K562 (cell line): ENCODE measurements around the gene IKZF4. TPM values are rescaled to one million over a fixed set of nuclear protein-coding genes. Genes with fewer than 3 reads are reported as not detected.

Experiments used
- ATAC-seq: fragments of 200-7000 bp; cut with Tn5 transposase; 3 replicates; pipeline ENCODE4 v1.9.1; 2020; ENCODE audit warnings: moderate library complexity
- BruUV-seq: library from RNA; stranded (reverse); fragments of 400-500 nt; replicated peaks from 2 replicates; lab custom pipeline; 2021; lab: Mats Ljungman, UMichigan
- CTCF ChIA-PET: fragments of 300-600 bp; formaldehyde crosslinking; extraction: SDS; loops from one replicate; lab custom pipeline; 2021; ENCODE audit warnings: low intra/inter-chr PET ratio; lab: Yijun Ruan, JAX
- POLR2A ChIA-PET: fragments of 300-600, 350-650 bp; sonication (Branson Sonifier 250); formaldehyde crosslinking; extraction: SDS; loops from one replicate; lab custom pipeline; 2021; ENCODE audit warnings: antibody characterized with exemption, inconsistent platforms; lab: Yijun Ruan, JAX
- DNase-seq, 4 experiments: peaks; one replicate each; pipeline versions ENCODE4 v3.0.0 to v3.0.0-alpha.2; 2011 to 2018; ENCODE audit warnings: low spot score in 3 of 4, mixed read lengths in 3 of 4; ENCODE audit errors: extremely low read depth in 1 of 4
- FAIRE-seq: peaks from 2 replicates; lab custom pipeline; 2011; peaks lifted over from hg19 to GRCh38; lab: Jason Lieb, UNC
- H2AFZ ChIP-seq: 2 replicates; pipeline ENCODE4 v1.6.0; 2011; ENCODE audit warnings: low read depth, low read length, control low read depth, inconsistent platforms
- H3K27ac ChIP-seq: fragments of 200-600 bp; 3 replicates; pipeline ENCODE4 v1.8.0; 2011; ENCODE audit warnings: low read depth, mild to moderate bottlenecking, control low read depth, inconsistent platforms, low read length, moderate library complexity, mixed read lengths; ENCODE audit errors: extremely low read depth
- H3K27me3 ChIP-seq, 2 experiments: fragments of 300-600 bp in 1 of 2; 2 replicates in 1 of 2; 3 replicates in 1 of 2; pipeline versions ENCODE4 v1.6.0 to v1.8.0; 2011; ENCODE audit warnings: inconsistent platforms in 2 of 2, low read length in 2 of 2, mild to moderate bottlenecking in 1 of 2, mixed read lengths in 1 of 2, moderate library complexity in 1 of 2; ENCODE audit not compliant: control insufficient read depth in 2 of 2, insufficient read depth in 2 of 2
- H3K36me3 ChIP-seq: fragments of 300-600 bp; 3 replicates; pipeline ENCODE4 v1.8.0; 2011; ENCODE audit warnings: mild to moderate bottlenecking, low read length, inconsistent platforms; ENCODE audit not compliant: control insufficient read depth, insufficient read depth
- H3K4me1 ChIP-seq, 2 experiments: fragments of 200-600 bp in 1 of 2; replicated peaks in 1 of 2; 2 replicates in 1 of 2; 3 replicates in 1 of 2; pipeline versions ENCODE4 v1.5.1 to v1.8.0; 2011; ENCODE audit warnings: inconsistent platforms in 2 of 2, low read length in 2 of 2, mild to moderate bottlenecking in 1 of 2, mixed read lengths in 1 of 2, moderate library complexity in 1 of 2; ENCODE audit not compliant: control insufficient read depth in 2 of 2, insufficient read depth in 2 of 2
- H3K4me2 ChIP-seq: 2 replicates; pipeline ENCODE4 v1.6.1; 2011; ENCODE audit warnings: low read length, control low read depth, inconsistent platforms, mixed read lengths; ENCODE audit not compliant: insufficient read depth
- H3K4me3 ChIP-seq: fragments of 200-600 bp; sonication (generic), shearing (Covaris generic); 2 replicates; pipeline ENCODE4 v1.5.1; 2016; ENCODE audit warnings: control low read depth, inconsistent platforms
- H3K79me2 ChIP-seq: fragments of 200-600 bp; 3 replicates; pipeline ENCODE4 v1.8.0; 2011; ENCODE audit warnings: low read length, inconsistent platforms; ENCODE audit not compliant: control insufficient read depth, insufficient read depth
- H3K9ac ChIP-seq, 2 experiments: 2 replicates each; pipeline versions ENCODE4 v1.6.0 to v1.6.1; 2011; ENCODE audit warnings: low read depth in 2 of 2, low read length in 2 of 2, control low read depth in 1 of 2, inconsistent platforms in 1 of 2, mild to moderate bottlenecking in 1 of 2, mixed read lengths in 1 of 2; ENCODE audit not compliant: insufficient read depth in 1 of 2
- H3K9me1 ChIP-seq: one replicate; pipeline ENCODE4 v1.6.0; 2011; ENCODE audit warnings: inconsistent platforms, mild to moderate bottlenecking, low read length, moderate library complexity; ENCODE audit not compliant: control insufficient read depth, insufficient read depth
- H3K9me3 ChIP-seq: replicated peaks from 2 replicates; pipeline ENCODE4 v1.5.1; 2011; ENCODE audit warnings: low read depth, low read length, inconsistent platforms; ENCODE audit not compliant: control insufficient read depth, insufficient read depth
- H4K20me1 ChIP-seq: replicated peaks from 2 replicates; pipeline ENCODE4 v1.6.1; 2011; ENCODE audit warnings: low read length, inconsistent platforms, mixed read lengths; ENCODE audit not compliant: control insufficient read depth, insufficient read depth
- CBX8 ChIP-seq: fragments of 200-600 bp; sonication (generic); IDR thresholded peaks from 2 replicates; pipeline ENCODE4 v1.6.1; 2012; ENCODE audit warnings: borderline replicate concordance, mixed run types, low read depth, mild to moderate bottlenecking, moderate library complexity, mixed read lengths, low read length, control low read depth, inconsistent platforms; ENCODE audit not compliant: poor library complexity, severe bottlenecking; ENCODE audit errors: extremely low read depth
- DMBX1 ChIP-seq: fragments of 250-450 bp; sonication (Bioruptor Pico); IDR thresholded peaks from 2 replicates; pipeline ENCODE4 v1.8.0; 2022; ENCODE audit warnings: inconsistent platforms, mild to moderate bottlenecking, moderate library complexity, borderline replicate concordance
- ESRRA ChIP-seq: fragments of 450-650 bp; IDR thresholded peaks from 2 replicates; pipeline ENCODE4 v1.6.1; 2014; ENCODE audit warnings: low read depth, mild to moderate bottlenecking, moderate library complexity, borderline replicate concordance
- PHF21A ChIP-seq: fragments of 450-650 bp; IDR thresholded peaks from 2 replicates; pipeline ENCODE4 v1.6.1; 2017; ENCODE audit warnings: low read depth, borderline replicate concordance
- SRF ChIP-seq, 2 experiments: fragments of 250-450, 450-650 bp in 1 of 2; sonication (Bioruptor Pico) in 1 of 2; sonication (generic) in 1 of 2; formaldehyde crosslinking; IDR thresholded peaks; 2 replicates each; pipeline versions ENCODE4 v1.5.0 to v1.5.1; 2020 to 2022; ENCODE audit warnings: mild to moderate bottlenecking in 1 of 2, missing genetic modification reagents in 1 of 2
- XRCC5 ChIP-seq: fragments of 200-400 bp; formaldehyde crosslinking; IDR thresholded peaks from 2 replicates; pipeline ENCODE4 v1.6.1; 2017; ENCODE audit warnings: low read depth, mild to moderate bottlenecking, low read length
- WGBS: fragments of 100-300 bp; shearing (Covaris generic); methylation state at CpG from one replicate; pipeline ENCODE4 v1.1.6; 2016; ENCODE audit warnings: low coverage, mixed read lengths; ENCODE audit not compliant: insufficient coverage; ENCODE audit errors: missing lambda C conversion rate; 5-methylcytosine and 5-hydroxymethylcytosine counted together
- in situ Hi-C: fragments of 300-500 bp; cut with MboI; formaldehyde crosslinking; loops from 4 replicates; pipeline ENCODE4 v1.15.0; 2018; ENCODE audit warnings: inconsistent platforms, mixed read lengths
- intact Hi-C: fragments of 100-400 bp; cut with micrococcal nuclease; formaldehyde crosslinking; loops from 2 replicates; pipeline ENCODE4 v1.14.2; 2022
- polyA plus RNA-seq, 8 experiments: library from polyadenylated mRNA; depleted of rRNA in 4 of 8; stranded (reverse) in 5 of 8; unstranded in 3 of 8; fragments of >200 nt; fragmentation: Nextera tagmentation in 2 of 8; fragmentation: Illumina TruSeq in 1 of 8; extraction: Ambion mirVana in 2 of 8; extraction: Trizol in 1 of 8; gene quantifications; 2 replicates each; pipeline versions ENCODE4 v1.2.1 to v1.2.3, GENCODE V29; 2011 to 2014; ENCODE audit warnings: inconsistent platforms in 1 of 8, missing spikeins in 1 of 8
- total RNA-seq, 7 experiments: library from RNA; depleted of rRNA in 6 of 7; stranded (reverse); fragments of >200 nt in 6 of 7; fragmentation: Illumina TruSeq in 2 of 7; extraction: Trizol in 2 of 7; gene quantifications; 2 replicates each; pipeline versions ENCODE4 v1.2.1 to v1.2.3, GENCODE V29; 2011 to 2021; ENCODE audit warnings: low replicate concordance in 1 of 7

The IKZF4 gene
- total and polyA plus RNA-seq, 9 of the 15 experiments (the other 6 are each of a cell fraction or from before 2014, with no cell fraction given), result 1.9 to 16.3 (median 3.6) TPM

DNA sequence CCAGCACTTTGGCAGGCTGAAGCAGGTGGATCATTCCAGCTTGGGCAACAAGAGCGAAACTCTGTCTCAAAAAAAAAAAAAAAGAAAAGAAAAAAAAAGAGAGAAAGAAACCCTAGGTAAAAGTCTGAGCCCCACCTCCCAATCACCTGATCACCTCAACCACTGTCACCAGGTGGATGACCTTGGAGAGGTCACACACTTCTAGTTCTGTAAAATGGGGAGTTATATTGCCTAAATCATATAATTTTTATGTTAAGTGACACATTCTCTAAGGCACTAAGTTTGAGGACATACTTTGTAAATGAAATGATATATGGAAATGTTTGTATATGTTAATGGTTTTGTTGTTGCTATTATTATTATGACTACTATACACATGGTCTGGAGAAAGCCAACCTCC lies 57.6 kb downstream of the IKZF4 start:
- peaks cover 30 to 40% of the 10 kb centered on the region in 2 experiments for H3K4me1 ChIP-seq
- no peak overlapping the region; the same call in 1 of the 2 replicates for H2AFZ ChIP-seq
- POLR2A ChIA-PET, result no interaction called here
- no peak for TF ChIP-seq DMBX1
- peak; percentile 93 for TF ChIP-seq ESRRA
- no peaks in the 10 kb centered on the region for H3K27me3 ChIP-seq
- no peak overlapping the region for H3K27ac ChIP-seq
- no peak overlapping the region for H3K4me2 ChIP-seq
- H3K79me2 ChIP-seq, result no peaks in the 10 kb centered on the region
- H3K4me3 ChIP-seq, result no peak overlapping the region
- H3K9ac ChIP-seq, result no peak overlapping the region
- intact Hi-C loops, result no loop called here
- FAIRE-seq (no peak), DNase-seq (peak in 1 of 4 experiments; percentile 4), ATAC-seq (no peak)
- CTCF ChIA-PET, result no interaction called here
- H3K9me3 ChIP-seq, result no peaks in the 10 kb centered on the region
- in situ Hi-C loops, result no loop called here
- H3K9me1 ChIP-seq, result no peaks in the 10 kb centered on the region
- no peaks in the 10 kb centered on the region for H4K20me1 ChIP-seq
- BruUV-seq, result no TSS peak
- WGBS, result 100% methylated on average over 1 of the region's 1 CpG
- H3K36me3 ChIP-seq, result no peaks in the 10 kb centered on the region

DNA sequence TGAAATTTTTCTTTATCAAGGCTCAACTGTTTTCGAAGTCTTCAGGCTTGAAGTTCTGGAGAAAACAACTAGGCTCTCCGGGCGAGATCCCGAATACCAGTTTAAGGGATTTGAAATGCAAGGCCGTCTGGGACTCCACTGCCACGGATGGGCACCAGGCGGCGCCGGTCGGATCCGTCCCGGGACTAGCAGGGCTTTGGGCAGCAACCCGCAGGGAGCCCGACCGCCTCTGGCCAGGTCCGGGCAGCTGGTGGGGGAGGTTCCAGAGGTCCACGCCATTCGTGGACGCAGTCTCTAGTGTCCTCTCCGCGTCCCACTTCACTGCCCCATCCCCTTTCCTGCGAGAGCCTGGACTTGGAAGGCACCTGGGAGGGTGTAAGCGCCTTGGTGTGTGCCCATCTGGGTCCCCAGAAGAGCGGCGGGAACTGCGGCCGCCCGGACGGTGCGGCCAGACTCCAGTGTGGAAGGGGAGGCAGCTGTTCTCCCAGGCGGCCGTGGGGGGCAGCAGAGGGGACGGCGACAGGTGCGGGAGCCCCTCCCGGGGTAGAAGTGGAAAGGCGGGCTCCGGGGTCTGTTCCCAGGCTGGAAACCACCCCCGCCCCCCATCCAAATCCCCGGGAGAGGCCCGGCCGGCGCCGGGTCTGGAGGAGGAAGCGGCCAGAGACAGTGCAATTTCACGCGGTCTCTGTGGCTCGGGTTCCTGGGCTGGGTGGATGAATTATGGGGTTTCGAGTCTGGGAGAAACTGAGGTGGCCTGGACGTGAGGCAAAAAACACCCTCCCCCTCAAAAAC lies 58.3 kb downstream of the IKZF4 start:
- no TSS peak for BruUV-seq
- ATAC-seq, result peak; percentile 84
- H3K27me3 ChIP-seq, result no peaks in the 10 kb centered on the region
- in situ Hi-C loops (no loop called here), intact Hi-C loops (no loop called here)
- no peak overlapping the region for H3K27ac ChIP-seq
- H3K9me3 ChIP-seq, result no peaks in the 10 kb centered on the region
- no peaks in the 10 kb centered on the region for H3K9me1 ChIP-seq
- peak overlapping the region; percentile 84 for H2AFZ ChIP-seq
- H3K36me3 ChIP-seq, result no peaks in the 10 kb centered on the region
- 13% methylated on average over 45 of the region's 50 CpGs for WGBS
- no peaks in the 10 kb centered on the region for H4K20me1 ChIP-seq
- DNase-seq, result peak; percentile 73 to 88 (median 85)
- no peaks in the 10 kb centered on the region for H3K79me2 ChIP-seq
- H3K4me1 ChIP-seq, result peaks cover 31 to 40% of the 10 kb centered on the region in 2 experiments
- peak overlapping the region; percentile 51 for H3K4me3 ChIP-seq
- CTCF ChIA-PET, result interaction anchor here (0.6 kb wide), 1 partner anchor 31 kb away, joined by 4 read pairs; no protein-coding TSS in a partner anchor
- no peak for FAIRE-seq
- H3K9ac ChIP-seq, result peak overlapping the region; percentile 46 to 90
- POLR2A ChIA-PET, result interaction anchor here (0.5 to 1.8 kb wide), 8 partner anchors 9 to 79 kb away, joined by 3 to 5 read pairs (median 3); partner anchors contain the start of genes MYL6 and ZC3H10
- peak overlapping the region; percentile 89 for H3K4me2 ChIP-seq
- TF ChIP-seq SRF (CRISPR knock-in tag; IDR thresholded peaks at IDR 0.05) (0 out of 4 replicates have a peak, but pooled peaks of 1 of the 2 experiments have one; percentile 18), CBX8 (no peak), PHF21A (no peak), XRCC5 (peak; percentile 49; the same call in 1 of the 2 replicates)
